Aorta (tissue), 5 donors: ENCODE measurements around the gene TALDO1. TPM values are rescaled to one million over a fixed set of nuclear protein-coding genes. Genes with fewer than 3 reads are reported as not detected.

Experiments
- ATAC-seq: fragments of 200-7000 bp; cut with Tn5 transposase; one replicate; pipeline ENCODE4 v1.9.1; 2022; ENCODE audit warnings: moderate library complexity; ENCODE audit not compliant: low FRiP score
- DNase-seq, 2 donors: peaks; one replicate each; pipeline ENCODE4 v3.0.0-alpha.2; 2020
- H3K27ac ChIP-seq, 2 donors: one replicate each; pipeline ENCODE4 v1.5.1; 2013; ENCODE audit warnings: low read length in 2 of 2, mild to moderate bottlenecking in 2 of 2, moderate library complexity in 2 of 2, control low read depth in 1 of 2, inconsistent platforms in 1 of 2, low read depth in 1 of 2
- H3K27me3 ChIP-seq, 2 donors: one replicate each; pipeline ENCODE4 v1.6.1; 2013; ENCODE audit warnings: control low read depth in 1 of 2, low read length in 1 of 2, mild to moderate bottlenecking in 1 of 2, moderate library complexity in 1 of 2; ENCODE audit not compliant: insufficient read depth in 2 of 2, control insufficient read depth in 1 of 2
- H3K36me3 ChIP-seq, 2 donors: one replicate each; pipeline ENCODE4 v1.6.1; 2013; ENCODE audit warnings: control low read depth in 1 of 2, low read length in 1 of 2, mild to moderate bottlenecking in 1 of 2; ENCODE audit not compliant: insufficient read depth in 2 of 2, control insufficient read depth in 1 of 2
- H3K4me1 ChIP-seq, 2 donors: one replicate each; pipeline ENCODE4 v1.6.1; 2013; ENCODE audit warnings: low read length in 2 of 2, control low read depth in 1 of 2, mild to moderate bottlenecking in 1 of 2, moderate library complexity in 1 of 2; ENCODE audit not compliant: insufficient read depth in 2 of 2, control insufficient read depth in 1 of 2
- H3K4me3 ChIP-seq, 2 donors: one replicate each; pipeline ENCODE4 v1.5.1; 2013; ENCODE audit warnings: low read length in 2 of 2, control low read depth in 1 of 2, mild to moderate bottlenecking in 1 of 2
- H3K9me3 ChIP-seq: one replicate; pipeline ENCODE4 v1.6.1; 2013; ENCODE audit warnings: mild to moderate bottlenecking, low read length; ENCODE audit not compliant: control insufficient read depth
- WGBS, 2 donors: extraction: QIAGEN DNeasy Blood & Tissue Kit; methylation state at CpG; one replicate each; pipeline ENCODE4 v1.1.7; 2013; 5-methylcytosine and 5-hydroxymethylcytosine counted together
- intact Hi-C, 2 donors: fragments of 100-400 bp; cut with DNase I; formaldehyde crosslinking; loops; one replicate each; pipeline versions ENCODE4 v1.14.2 to v1.15.0; 2022
- polyA plus RNA-seq, 2 donors: library from polyadenylated mRNA; stranded (reverse); fragments of 200-250 nt; gene quantifications; one replicate each; pipeline ENCODE4 v1.2.3, GENCODE V29; 2013
- total RNA-seq, 2 donors: library from RNA; stranded (reverse); fragmentation: NEBNext Ultra II Directional; extraction: Animal tissue kit (Norgen Biotek cat#: 25700); gene quantifications; one replicate each; pipeline ENCODE4 v1.2.1, GENCODE V29; 2021
- donor health status: healthy with polysubstance abuse.
- donor health status: Bipolar disorder and iron deficiency.
- donor health status: DM: no; HTN: no; CAD: no.
- donor health status: DM: no; HTN: no; CAD: no.
- donor health status: DM: yes; HTN: yes; CAD: no.

The TALDO1 gene
- total and polyA plus RNA-seq, 4 donors: 113 to 187 (median 126) TPM

GRCh38 chr11:723120-723883 lies 24.0 kb upstream of the TALDO1 start:
- Histone ChIP-seq H3K4me1 (no peaks in the 10 kb centered on the region), H3K36me3 (no peaks in the 10 kb centered on the region), H3K27me3 (no peaks in the 10 kb centered on the region), H3K4me3 (no peak overlapping the region), H3K9me3 (no peaks in the 10 kb centered on the region), H3K27ac (no peak overlapping the region)
- no peak for DNase-seq
- no peak for ATAC-seq
- intact Hi-C loops: no loop called here
- 52 to 55% methylated on average over 8 of the region's 8 CpGs for WGBS, 2 donors

GRCh38 chr11:724049-724777 lies 23.1 kb upstream of the TALDO1 start:
- H3K36me3 ChIP-seq: no peaks in the 10 kb centered on the region
- no peak overlapping the region for H3K27ac ChIP-seq
- peak in 1 of 2 donors; percentile 56 for DNase-seq
- no peaks in the 10 kb centered on the region for H3K9me3 ChIP-seq
- intact Hi-C loops: no loop called here
- no peak for ATAC-seq
- H3K4me3 ChIP-seq: no peak overlapping the region
- no peaks in the 10 kb centered on the region for H3K4me1 ChIP-seq
- no peaks in the 10 kb centered on the region for H3K27me3 ChIP-seq
- 71 to 74% methylated on average over 15 to 19 of the region's 19 CpGs for WGBS, 2 donors

GRCh38 chr11:724778-725386 lies 22.4 kb upstream of the TALDO1 start:
- no peak overlapping the region for H3K4me3 ChIP-seq
- H3K27ac ChIP-seq: no peak overlapping the region
- H3K27me3 ChIP-seq: no peaks in the 10 kb centered on the region
- no peak for DNase-seq
- intact Hi-C loops: loop anchor here in 1 of 2 donors (5.0 kb wide), 1 partner anchor 58 kb away; no protein-coding TSS in a partner anchor
- no peaks in the 10 kb centered on the region for H3K36me3 ChIP-seq
- 68 to 70% methylated on average over 18 of the region's 18 CpGs for WGBS, 2 donors
- no peak for ATAC-seq
- H3K4me1 ChIP-seq: no peaks in the 10 kb centered on the region
- H3K9me3 ChIP-seq: no peaks in the 10 kb centered on the region

GRCh38 chr11:725624-726202 lies 21.6 kb upstream of the TALDO1 start:
- Histone ChIP-seq H3K36me3 (no peaks in the 10 kb centered on the region), H3K4me1 (no peaks in the 10 kb centered on the region), H3K4me3 (peak overlapping the region in 1 of 2 donors; percentile 15), H3K9me3 (no peaks in the 10 kb centered on the region), H3K27me3 (no peaks in the 10 kb centered on the region), H3K27ac (no peak overlapping the region)
- DNase-seq: no peak
- intact Hi-C loops: loop anchor here in 1 of 2 donors (5.0 kb wide), 1 partner anchor 58 kb away; no protein-coding TSS in a partner anchor
- WGBS, 2 donors: 1 to 4% methylated on average over 25 to 53 of the region's 53 CpGs
- ATAC-seq: no peak

- H3K4me3 ChIP-seq: peak overlapping the region in 1 of 2 donors; percentile 15
- H3K4me1 ChIP-seq: no peaks in the 10 kb centered on the region
- H3K27me3 ChIP-seq: no peaks in the 10 kb centered on the region
- 12 to 14% methylated on average over 45 to 61 of the region's 61 CpGs for WGBS, 2 donors
- ATAC-seq (no peak), DNase-seq (peak; percentile 69 to 86)
- no peaks in the 10 kb centered on the region for H3K36me3 ChIP-seq
- H3K27ac ChIP-seq: no peak overlapping the region
- intact Hi-C loops: loop anchor here in 1 of 2 donors (5.0 kb wide), 1 partner anchor 59 kb away; no protein-coding TSS in a partner anchor
- H3K9me3 ChIP-seq: no peaks in the 10 kb centered on the region
Observed at GRCh38 chr11:726278-727220, 20.7 kb upstream of the TALDO1 start.

- Histone ChIP-seq H3K27me3 (no peaks in the 10 kb centered on the region), H3K27ac (peak overlapping the region in 1 of 2 donors; percentile 22), H3K36me3 (no peaks in the 10 kb centered on the region), H3K4me1 (no peaks in the 10 kb centered on the region), H3K9me3 (no peaks in the 10 kb centered on the region), H3K4me3 (no peak overlapping the region)
- WGBS, 2 donors: 89 to 92% methylated on average over 12 of the region's 12 CpGs
- ATAC-seq: no peak
- DNase-seq: peak in 1 of 2 donors; percentile 50
- intact Hi-C loops: loop anchor here in 1 of 2 donors (5.0 kb wide), 1 partner anchor 60 kb away; no protein-coding TSS in a partner anchor
Observed at GRCh38 chr11:727281-727701, 20.0 kb upstream of the TALDO1 start.

- Histone ChIP-seq H3K9me3 (no peaks in the 10 kb centered on the region), H3K27me3 (no peaks in the 10 kb centered on the region), H3K4me3 (no peak overlapping the region), H3K36me3 (no peaks in the 10 kb centered on the region), H3K27ac (peak overlapping the region in 1 of 2 donors; percentile 22), H3K4me1 (no peaks in the 10 kb centered on the region)
- ATAC-seq: peak; percentile 91
- intact Hi-C loops: loop anchor here (2.0 to 5.0 kb wide), 4 partner anchors 31 to 173 kb away; no protein-coding TSS in a partner anchor
- peak; percentile 94 to 97 for DNase-seq
- WGBS, 2 donors: 21 to 23% methylated on average over 31 of the region's 31 CpGs
Observed at GRCh38 chr11:727859-728748, 19.2 kb upstream of the TALDO1 start.
